ENCODE results near the gene FAM120B.

The FAM120B gene

DNA sequence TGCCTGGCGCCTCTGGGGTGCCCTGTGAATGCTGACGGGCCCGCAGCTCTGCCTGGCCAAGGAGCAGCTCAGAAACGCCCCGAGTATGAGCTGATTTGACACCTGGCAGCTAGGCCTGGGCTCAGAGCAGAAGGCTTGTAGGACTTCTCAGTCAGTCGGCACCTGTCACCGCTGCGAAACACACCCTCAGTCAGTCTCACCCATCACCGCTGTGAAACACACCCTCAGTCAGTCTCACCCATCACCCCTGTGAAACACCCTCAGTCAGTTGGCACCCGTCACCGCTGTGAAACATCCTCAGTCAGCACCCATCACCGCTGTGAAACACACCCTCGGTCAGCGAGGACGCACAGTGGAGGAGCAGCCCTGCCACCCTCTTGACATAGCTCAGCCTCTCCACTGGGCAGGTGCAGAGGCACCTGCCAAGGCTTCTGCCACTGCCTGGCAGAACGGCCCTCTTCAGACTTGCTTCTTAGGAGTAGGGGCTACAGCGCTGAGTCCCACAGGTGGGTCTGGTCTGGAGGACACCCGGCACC is 137.6 kb downstream of the FAM120B start:
- Histone ChIP-seq H3K27ac (no peak overlapping the region), H3K4me1 (ENCODE audit: control insufficient read depth in 1 of 2, insufficient read depth in 1 of 2, low read depth in 1 of 2, low read length in 1 of 2) (no peaks in the 10 kb centered on the region)

DNA sequence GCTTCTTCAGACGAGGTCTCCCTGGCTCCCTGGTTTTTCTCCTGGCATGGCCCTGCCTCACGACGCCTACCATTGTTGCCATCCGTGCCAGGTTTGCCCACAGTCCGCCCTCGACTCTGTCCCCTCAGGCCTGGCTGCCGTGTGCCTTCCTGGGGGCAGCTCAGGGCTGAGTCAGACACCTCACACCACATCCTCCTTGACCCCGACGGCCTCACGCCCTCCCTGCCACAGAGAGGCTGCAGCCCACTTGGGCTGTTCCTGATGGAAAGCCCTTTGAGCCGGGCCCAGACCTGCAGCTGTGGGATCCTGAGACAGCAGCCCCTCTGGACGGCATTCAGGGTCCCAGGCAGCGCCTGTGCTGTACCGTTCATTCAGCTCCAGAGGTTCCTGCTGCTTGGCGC is 138.3 kb downstream of the FAM120B start:
- Histone ChIP-seq H3K36me3 (no peaks in the 10 kb centered on the region), H3K4me1 (ENCODE audit: control insufficient read depth in 1 of 2, insufficient read depth in 1 of 2, low read depth in 1 of 2, low read length in 1 of 2) (no peaks in the 10 kb centered on the region), H3K9me3 (no peaks in the 10 kb centered on the region), H3K27me3 (peaks cover under 1% of the 10 kb centered on the region), H3K4me3 (ENCODE audit: low read depth in 1 of 2, low read length in 1 of 2) (no peak overlapping the region), H3K27ac (no peak overlapping the region)
- TF ChIP-seq, protein P1, sequence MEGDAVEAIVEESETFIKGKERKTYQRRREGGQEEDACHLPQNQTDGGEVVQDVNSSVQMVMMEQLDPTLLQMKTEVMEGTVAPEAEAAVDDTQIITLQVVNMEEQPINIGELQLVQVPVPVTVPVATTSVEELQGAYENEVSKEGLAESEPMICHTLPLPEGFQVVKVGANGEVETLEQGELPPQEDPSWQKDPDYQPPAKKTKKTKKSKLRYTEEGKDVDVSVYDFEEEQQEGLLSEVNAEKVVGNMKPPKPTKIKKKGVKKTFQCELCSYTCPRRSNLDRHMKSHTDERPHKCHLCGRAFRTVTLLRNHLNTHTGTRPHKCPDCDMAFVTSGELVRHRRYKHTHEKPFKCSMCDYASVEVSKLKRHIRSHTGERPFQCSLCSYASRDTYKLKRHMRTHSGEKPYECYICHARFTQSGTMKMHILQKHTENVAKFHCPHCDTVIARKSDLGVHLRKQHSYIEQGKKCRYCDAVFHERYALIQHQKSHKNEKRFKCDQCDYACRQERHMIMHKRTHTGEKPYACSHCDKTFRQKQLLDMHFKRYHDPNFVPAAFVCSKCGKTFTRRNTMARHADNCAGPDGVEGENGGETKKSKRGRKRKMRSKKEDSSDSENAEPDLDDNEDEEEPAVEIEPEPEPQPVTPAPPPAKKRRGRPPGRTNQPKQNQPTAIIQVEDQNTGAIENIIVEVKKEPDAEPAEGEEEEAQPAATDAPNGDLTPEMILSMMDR (IDR thresholded peaks at IDR 0.05) = no peak

More for the DNA sequence above, 137.6 kb downstream of the FAM120B start:
- no peaks in the 10 kb centered on the region for H3K9me3 ChIP-seq
- peaks cover 7% of the 10 kb centered on the region for H3K27me3 ChIP-seq
- no peak overlapping the region for H3K4me3 ChIP-seq (ENCODE audit: low read depth in 1 of 2, low read length in 1 of 2)
- no peaks in the 10 kb centered on the region for H3K36me3 ChIP-seq
- TF ChIP-seq, protein P1 (IDR thresholded peaks at IDR 0.05) = no peak

DNA sequence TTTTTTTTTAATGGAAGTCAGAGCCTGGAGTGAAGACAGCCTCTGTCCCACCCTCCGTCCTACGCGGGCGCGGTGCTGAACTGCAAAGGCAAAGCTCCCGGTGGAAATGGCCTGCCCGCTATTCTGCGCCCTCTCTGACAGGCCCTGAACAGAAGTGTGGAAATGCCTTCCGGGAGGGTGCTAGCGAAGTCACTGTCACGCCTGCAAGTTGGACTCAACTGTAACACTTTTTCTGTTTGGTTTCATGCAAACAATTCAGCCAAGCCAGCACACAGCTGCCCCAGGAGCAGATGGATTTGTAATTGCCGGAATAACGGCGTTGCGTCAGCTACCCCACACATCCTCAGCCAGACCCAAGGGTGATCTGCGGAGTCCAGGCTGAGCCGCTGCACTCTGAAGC is 138.9 kb downstream of the FAM120B start:
- Histone ChIP-seq H3K4me1 (ENCODE audit: control insufficient read depth in 1 of 2, insufficient read depth in 1 of 2, low read depth in 1 of 2, low read length in 1 of 2) (no peaks in the 10 kb centered on the region), H3K36me3 (no peaks in the 10 kb centered on the region), H3K9me3 (no peaks in the 10 kb centered on the region), H3K27me3 (no peaks in the 10 kb centered on the region), H3K27ac (no peak overlapping the region), H3K4me3 (ENCODE audit: low read depth in 1 of 2, low read length in 1 of 2) (no peak overlapping the region)
- TF ChIP-seq, protein P1 (IDR thresholded peaks at IDR 0.05) = no peak

DNA sequence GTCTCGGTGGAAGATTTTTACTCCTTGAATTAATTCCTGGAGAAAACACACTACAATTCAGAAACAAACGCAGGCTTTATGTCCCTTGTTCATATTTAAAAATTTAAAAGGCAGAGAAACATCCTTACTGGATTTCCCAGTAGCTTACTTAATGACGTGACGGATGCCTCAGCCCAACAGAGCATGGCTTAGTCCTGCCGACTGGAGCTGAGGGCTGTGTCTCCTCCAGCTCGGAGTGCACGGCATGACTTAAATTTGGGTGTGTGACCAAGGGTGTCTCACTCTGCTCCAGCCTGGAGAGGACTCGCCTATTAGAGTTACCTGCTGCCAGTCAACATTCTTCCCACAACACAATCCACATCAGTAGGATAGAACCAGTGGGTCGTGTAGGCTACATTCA is 139.4 kb downstream of the FAM120B start:
- no peaks in the 10 kb centered on the region for H3K4me1 ChIP-seq (ENCODE audit: control insufficient read depth in 1 of 2, insufficient read depth in 1 of 2, low read depth in 1 of 2, low read length in 1 of 2)
- no peaks in the 10 kb centered on the region for H3K9me3 ChIP-seq
- TF ChIP-seq, protein P1 (IDR thresholded peaks at IDR 0.05) = no peak
- no peak overlapping the region for H3K27ac ChIP-seq
- H3K27me3 ChIP-seq = no peaks in the 10 kb centered on the region
- no peaks in the 10 kb centered on the region for H3K36me3 ChIP-seq
- no peak overlapping the region for H3K4me3 ChIP-seq (ENCODE audit: low read depth in 1 of 2, low read length in 1 of 2)

DNA sequence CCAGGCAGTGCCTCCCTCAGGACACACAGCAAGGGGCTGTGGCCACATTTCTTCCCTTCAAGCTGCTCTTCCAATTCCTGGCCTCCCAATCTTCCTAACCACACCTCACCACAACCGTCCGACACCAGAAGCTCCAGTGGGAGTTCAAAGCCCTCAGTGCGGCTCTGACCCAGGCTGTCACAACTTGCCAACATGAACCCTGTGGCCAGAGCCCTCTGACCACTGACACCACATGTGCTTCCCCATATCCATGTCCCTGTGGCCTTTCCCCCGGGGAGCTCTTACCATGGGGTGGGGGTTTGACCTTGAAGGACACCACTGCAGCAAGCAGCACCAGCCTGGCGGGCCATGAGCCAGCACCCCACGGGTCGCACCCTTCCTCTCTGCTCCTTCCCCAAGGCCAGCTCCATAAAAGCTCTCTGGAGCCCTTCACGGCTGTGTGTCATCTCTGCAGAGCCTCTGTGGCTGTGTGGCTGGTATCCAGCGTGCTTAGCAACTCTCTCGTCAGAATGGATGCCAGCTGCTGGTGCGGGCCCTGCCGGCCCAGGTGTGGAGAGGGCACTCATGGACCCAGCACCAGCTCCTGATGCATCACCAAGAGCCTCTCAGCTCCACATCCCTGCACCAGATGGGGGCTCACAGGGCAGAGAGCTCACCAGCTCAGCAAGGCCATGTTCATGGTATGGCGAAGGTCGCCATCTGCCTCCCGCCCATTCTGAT is 140.4 kb downstream of the FAM120B start:
- Histone ChIP-seq H3K4me1 (ENCODE audit: control insufficient read depth in 1 of 2, insufficient read depth in 1 of 2, low read depth in 1 of 2, low read length in 1 of 2) (no peaks in the 10 kb centered on the region), H3K36me3 (no peaks in the 10 kb centered on the region), H3K4me3 (ENCODE audit: low read depth in 1 of 2, low read length in 1 of 2) (no peak overlapping the region), H3K27me3 (no peaks in the 10 kb centered on the region), H3K27ac (no peak overlapping the region), H3K9me3 (no peaks in the 10 kb centered on the region)
- TF ChIP-seq, protein P1 (IDR thresholded peaks at IDR 0.05) = no peak

Measured in neutrophil (primary cell).